TTC549 (cell line): Measurements from ENCODE around the gene PLA2G2C.

Experiments used
- FAIRE-seq: peaks from 2 replicates; lab custom pipeline; 2012; peaks lifted over from hg19 to GRCh38; lab: Jason Lieb, UNC

PLA2G2C gene

DNA sequence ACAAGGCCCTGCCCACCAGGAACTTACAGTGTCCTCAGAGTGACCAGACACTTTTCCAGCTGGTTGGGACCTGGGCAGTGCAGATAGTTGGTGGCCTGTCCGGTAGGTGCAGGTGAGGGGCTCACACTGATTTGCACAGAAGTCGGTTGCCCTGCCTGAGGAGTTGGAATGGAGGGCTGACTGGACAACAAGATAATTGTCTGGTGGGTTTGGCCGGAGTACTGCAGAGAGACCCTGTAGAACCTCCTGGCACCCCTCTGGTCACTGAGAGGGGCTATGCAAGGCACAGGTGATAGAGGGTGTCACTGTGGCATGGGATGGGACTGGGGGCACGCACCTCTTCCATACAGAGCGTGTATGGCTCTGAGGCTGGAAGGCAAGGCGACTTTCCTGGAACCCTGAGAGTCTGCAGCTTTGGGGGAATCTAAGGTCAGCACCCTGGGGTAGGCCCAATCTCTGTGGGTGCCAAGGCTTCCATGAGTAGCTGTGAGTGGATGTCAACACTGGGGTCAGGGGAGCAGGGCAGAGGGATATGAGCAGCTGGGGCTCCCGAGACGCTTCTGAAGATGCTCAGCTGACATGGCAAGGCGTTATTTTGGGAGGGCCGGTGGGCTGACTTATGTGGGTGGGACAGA is 59.4 kb downstream of the PLA2G2C start:
- no peak for FAIRE-seq

DNA sequence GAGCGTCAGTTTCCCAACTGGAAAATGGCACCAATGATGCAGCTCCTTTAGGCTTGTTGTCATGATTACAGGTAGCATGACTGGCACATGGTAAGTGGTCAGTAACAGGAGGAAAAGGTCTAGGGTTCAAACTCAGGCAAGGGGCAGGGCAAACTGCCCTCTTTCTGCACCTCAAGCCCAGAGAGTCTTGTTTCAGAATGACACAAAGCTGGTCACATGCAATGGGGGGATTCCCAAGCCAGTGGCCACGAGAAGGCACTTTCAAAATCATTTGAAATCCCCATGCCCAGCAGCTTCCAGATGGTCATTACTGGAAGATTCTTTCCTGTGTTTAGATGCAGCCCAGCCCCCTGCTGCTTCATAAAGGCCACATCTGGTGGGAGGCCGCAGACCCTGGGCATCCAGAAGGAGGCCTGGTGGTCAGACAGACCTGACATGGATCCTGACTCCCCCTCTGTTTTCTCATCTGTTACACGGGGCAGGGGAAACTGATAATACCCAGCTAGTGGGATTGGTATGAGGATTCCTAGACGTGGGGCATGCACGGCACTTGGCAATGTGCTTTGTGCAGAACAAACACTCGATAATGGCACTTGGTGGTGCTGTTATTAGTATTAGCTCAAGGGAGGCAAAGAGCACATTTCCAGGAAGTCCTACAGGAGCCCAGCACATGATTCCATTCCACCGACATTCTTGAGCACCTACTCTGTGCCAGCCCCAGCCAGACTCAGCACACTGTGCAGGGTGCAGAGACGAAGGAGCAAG is 60.1 kb downstream of the PLA2G2C start:
- FAIRE-seq = no peak

DNA sequence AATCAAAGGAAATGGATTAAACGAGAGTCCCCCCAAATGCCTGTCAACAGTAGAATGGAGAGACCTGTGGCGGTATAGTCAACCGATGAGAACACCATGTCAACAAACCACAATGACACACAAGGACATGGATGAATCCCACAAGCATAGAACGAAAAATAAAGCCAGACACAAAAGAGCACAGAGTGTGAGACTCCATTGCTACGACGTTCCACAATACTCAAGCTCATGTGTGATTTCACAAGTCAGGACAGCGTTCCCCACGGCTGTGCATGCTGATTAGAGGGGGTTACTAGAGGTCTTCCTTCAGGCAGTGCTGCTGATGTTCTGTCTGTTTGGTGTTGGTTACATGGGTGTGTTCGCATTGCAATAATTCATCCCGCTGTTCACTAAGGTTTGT is 61.2 kb downstream of the PLA2G2C start:
- no peak for FAIRE-seq

- no peak for FAIRE-seq
These were observed 61.8 kb downstream of the PLA2G2C start for GRCh38 chr1:20124456-20125057.

GRCh38 chr1:20123722-20124455 is 62.4 kb downstream of the PLA2G2C start:
- FAIRE-seq = no peak

DNA sequence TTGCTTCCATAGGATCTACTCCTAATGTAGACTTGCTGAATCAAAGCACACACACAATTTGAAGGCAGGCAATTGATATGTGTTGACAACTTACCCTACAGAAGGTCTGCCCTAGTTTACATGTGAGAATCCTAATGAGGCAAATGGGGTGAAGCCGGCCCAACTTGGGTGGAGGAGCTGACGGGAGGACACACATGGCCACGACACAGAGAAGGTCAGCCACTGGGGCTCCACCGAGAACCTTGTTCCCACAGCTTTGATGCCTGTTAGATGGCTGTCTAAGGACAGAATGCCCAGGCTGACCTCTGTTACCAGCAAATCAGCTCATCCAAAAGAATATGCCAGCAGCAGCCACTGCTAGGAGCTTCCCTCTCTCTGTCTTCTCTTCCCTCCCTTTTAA is 65.5 kb downstream of the PLA2G2C start:
- FAIRE-seq = no peak

DNA sequence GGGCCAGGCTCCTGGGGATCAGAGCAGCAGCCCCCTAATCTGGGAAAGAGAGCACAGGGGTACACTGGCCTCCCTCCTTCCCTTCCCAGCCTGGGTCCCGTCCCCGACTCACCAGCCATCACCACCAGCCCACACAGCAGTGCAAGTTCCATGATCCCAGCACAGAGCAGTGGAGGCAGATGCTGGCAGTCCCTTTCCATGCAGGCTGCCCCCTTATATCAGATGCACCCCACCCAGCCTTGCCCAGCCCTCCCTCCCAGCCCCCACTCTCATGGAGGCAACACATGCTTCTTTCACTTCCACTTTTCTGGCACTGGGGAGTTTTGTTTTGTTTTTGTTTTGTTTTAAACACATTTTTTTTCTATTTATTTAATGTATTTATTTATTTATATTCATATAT is 67.0 kb downstream of the PLA2G2C start, which contains the start of gene PLA2G2D:
TSS of gene PLA2G2D (minus strand) at position 190 of the 400 bp plus-strand sequence. CDS start at position 152, 38 bp downstream.
- FAIRE-seq = no peak

DNA sequence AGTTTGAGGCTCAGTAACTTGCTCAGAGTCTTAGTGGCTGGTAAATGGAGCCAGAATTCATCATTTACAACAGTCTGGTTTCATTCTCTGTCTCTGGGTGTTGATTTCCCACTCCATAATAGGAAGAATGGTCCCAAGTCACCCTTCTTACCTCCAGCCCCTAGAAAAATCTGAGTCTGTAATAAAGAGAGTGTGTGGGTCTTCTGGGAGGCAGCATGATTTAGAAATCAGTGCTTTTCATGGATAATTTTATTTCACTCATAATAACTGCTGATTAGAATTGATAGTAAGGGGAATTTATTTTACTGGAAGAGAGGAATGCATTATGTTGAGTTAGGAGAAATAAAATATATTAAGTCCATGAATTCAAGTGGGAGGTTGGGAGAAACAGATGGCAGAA is 69.1 kb downstream of the PLA2G2C start:
- no peak for FAIRE-seq

- no peak for FAIRE-seq
These were observed 70.4 kb downstream of the PLA2G2C start for GRCh38 chr1:20115916-20116315.

DNA sequence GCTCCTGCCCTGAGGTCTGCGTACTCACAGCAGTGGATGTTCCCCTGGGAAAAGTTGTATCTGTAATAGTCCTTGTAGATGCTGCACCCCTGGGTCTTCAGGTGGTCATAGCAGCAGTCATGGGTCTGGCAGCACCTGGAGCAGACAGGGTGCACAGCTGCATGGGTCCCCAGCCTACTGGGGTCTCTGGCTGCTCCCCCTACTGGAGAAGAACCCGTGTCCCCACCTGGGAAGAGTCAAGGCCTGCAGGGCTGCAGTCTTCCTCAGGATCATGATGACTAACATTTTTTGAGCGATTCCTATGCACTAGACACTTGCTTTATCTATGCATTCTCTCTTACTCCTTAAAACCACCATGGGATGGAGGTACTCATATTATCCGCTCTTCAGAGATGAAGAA is 70.8 kb downstream of the PLA2G2C start:
- FAIRE-seq = no peak

GRCh38 chr1:20114021-20114648 is 72.2 kb downstream of the PLA2G2C start:
- no peak for FAIRE-seq
